ENCODE data around the gene KCNMB2.

KCNMB2 gene

DNA sequence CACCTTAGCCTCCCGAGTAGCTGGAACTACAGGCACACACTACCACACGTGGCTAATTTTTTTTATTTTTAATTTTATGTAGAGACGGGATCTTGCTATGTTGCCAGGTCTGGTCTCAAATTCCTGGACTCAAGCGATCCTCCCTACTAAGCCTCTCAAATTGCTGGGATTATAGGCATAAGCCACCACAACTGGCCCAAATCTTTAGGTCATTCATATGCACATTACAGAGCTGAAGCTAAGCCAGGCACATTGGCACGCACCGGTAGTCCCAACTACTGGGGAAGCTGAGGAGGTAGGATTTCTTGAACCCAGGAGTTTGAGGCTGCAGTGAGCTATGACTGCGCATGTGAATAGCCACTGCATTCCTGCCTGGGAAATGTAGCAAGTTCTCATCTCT lies 269.5 kb downstream of the KCNMB2 start:
- H3K27me3 ChIP-seq (ENCODE audit: control insufficient read depth, low read length), result no peaks in the 10 kb centered on the region
- H3F3A ChIP-seq (ENCODE audit: control insufficient read depth, insufficient read depth), result no peaks in the 10 kb centered on the region
- no peak overlapping the region for H3K27ac ChIP-seq (ENCODE audit: low read depth, low read length)
- no peaks in the 10 kb centered on the region for H3K79me2 ChIP-seq (ENCODE audit: control insufficient read depth, low read length)
- no peaks in the 10 kb centered on the region for H4K20me1 ChIP-seq (ENCODE audit: control insufficient read depth, insufficient read depth, low read depth, low read length)
- H3K4me1 ChIP-seq (ENCODE audit: control insufficient read depth, low read length), result no peaks in the 10 kb centered on the region
- H3K4me3 ChIP-seq (ENCODE audit: low read length), result no peak overlapping the region
- no peak overlapping the region for H3K4me2 ChIP-seq (ENCODE audit: low read length)
- no peaks in the 10 kb centered on the region for H3K9me2 ChIP-seq (replicated peaks; ENCODE audit: control insufficient read depth, low read length)
- TF ChIP-seq EZH2phosphoT487 (IDR thresholded peaks at IDR 0.05; ENCODE audit: borderline replicate concordance, low read length), result no peak
- TF ChIP-seq, protein P1, sequence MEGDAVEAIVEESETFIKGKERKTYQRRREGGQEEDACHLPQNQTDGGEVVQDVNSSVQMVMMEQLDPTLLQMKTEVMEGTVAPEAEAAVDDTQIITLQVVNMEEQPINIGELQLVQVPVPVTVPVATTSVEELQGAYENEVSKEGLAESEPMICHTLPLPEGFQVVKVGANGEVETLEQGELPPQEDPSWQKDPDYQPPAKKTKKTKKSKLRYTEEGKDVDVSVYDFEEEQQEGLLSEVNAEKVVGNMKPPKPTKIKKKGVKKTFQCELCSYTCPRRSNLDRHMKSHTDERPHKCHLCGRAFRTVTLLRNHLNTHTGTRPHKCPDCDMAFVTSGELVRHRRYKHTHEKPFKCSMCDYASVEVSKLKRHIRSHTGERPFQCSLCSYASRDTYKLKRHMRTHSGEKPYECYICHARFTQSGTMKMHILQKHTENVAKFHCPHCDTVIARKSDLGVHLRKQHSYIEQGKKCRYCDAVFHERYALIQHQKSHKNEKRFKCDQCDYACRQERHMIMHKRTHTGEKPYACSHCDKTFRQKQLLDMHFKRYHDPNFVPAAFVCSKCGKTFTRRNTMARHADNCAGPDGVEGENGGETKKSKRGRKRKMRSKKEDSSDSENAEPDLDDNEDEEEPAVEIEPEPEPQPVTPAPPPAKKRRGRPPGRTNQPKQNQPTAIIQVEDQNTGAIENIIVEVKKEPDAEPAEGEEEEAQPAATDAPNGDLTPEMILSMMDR (IDR thresholded peaks at IDR 0.05; ENCODE audit: low read depth, low read length, poor library complexity, severe bottlenecking), result no peak
- H3K9me3 ChIP-seq (ENCODE audit: control insufficient read depth, insufficient read depth, low read length), result no peaks in the 10 kb centered on the region
- no peaks in the 10 kb centered on the region for H3K36me3 ChIP-seq (ENCODE audit: control insufficient read depth, low read length)

DNA sequence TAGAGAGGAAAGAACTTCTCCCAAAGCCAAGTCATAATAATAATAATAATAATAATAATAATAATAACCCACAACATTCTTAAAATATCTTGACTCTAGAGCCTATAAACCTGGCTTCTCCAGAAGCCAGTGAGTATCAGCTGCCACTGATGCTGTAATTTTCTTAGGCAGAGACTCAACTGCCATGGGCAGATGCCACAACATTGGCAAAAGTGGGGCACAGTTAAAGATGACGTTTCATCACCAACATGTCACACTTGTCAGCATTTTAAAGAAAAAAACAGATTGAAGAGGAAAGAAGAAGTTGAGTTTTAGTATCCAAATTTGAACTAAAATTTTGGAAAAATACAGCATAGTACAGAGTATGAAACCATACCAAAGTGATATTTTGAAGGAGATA lies 270.4 kb downstream of the KCNMB2 start:
- H3K36me3 ChIP-seq (ENCODE audit: control insufficient read depth, low read length), result no peaks in the 10 kb centered on the region
- H3K27ac ChIP-seq (ENCODE audit: low read depth, low read length), result no peak overlapping the region
- H3K27me3 ChIP-seq (ENCODE audit: control insufficient read depth, low read length), result no peaks in the 10 kb centered on the region
- no peak for TF ChIP-seq EZH2phosphoT487 (IDR thresholded peaks at IDR 0.05; ENCODE audit: borderline replicate concordance, low read length)
- TF ChIP-seq, protein P1 (IDR thresholded peaks at IDR 0.05; ENCODE audit: low read depth, low read length, poor library complexity, severe bottlenecking), result no peak
- H3K4me3 ChIP-seq (ENCODE audit: low read length), result no peak overlapping the region
- no peaks in the 10 kb centered on the region for H3K9me2 ChIP-seq (replicated peaks; ENCODE audit: control insufficient read depth, low read length)
- H4K20me1 ChIP-seq (ENCODE audit: control insufficient read depth, insufficient read depth, low read depth, low read length), result no peaks in the 10 kb centered on the region
- H3F3A ChIP-seq (ENCODE audit: control insufficient read depth, insufficient read depth), result no peaks in the 10 kb centered on the region
- no peaks in the 10 kb centered on the region for H3K9me3 ChIP-seq (ENCODE audit: control insufficient read depth, insufficient read depth, low read length)
- no peaks in the 10 kb centered on the region for H3K79me2 ChIP-seq (ENCODE audit: control insufficient read depth, low read length)
- no peaks in the 10 kb centered on the region for H3K4me1 ChIP-seq (ENCODE audit: control insufficient read depth, low read length)
- no peak overlapping the region for H3K4me2 ChIP-seq (ENCODE audit: low read length)

DNA sequence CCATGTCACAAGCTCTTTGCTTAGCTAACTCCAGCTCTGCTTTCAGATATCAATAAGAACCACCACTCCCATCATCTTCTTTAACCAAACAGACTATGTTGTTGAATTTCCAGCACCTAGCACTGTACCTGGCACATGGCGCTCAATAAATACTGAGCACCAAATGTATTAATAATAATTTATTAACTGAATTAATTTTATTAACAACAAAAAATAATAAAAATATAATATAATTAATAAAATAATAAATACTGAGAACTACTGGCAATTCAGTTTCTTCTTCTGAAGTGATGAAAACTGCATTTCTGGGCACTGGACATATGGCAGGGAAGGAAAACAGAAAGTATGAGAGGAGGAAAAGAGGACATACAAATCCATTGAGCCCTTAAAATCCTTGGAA lies 271.5 kb downstream of the KCNMB2 start:
- Histone ChIP-seq H4K20me1 (ENCODE audit: control insufficient read depth, insufficient read depth, low read depth, low read length) (no peaks in the 10 kb centered on the region), H3K27ac (ENCODE audit: low read depth, low read length) (no peak overlapping the region), H3K4me2 (ENCODE audit: low read length) (no peak overlapping the region), H3K9me2 (replicated peaks; ENCODE audit: control insufficient read depth, low read length) (no peaks in the 10 kb centered on the region), H3K4me1 (ENCODE audit: control insufficient read depth, low read length) (no peaks in the 10 kb centered on the region), H3K9me3 (ENCODE audit: control insufficient read depth, insufficient read depth, low read length) (no peaks in the 10 kb centered on the region), H3K27me3 (ENCODE audit: control insufficient read depth, low read length) (no peaks in the 10 kb centered on the region), H3F3A (ENCODE audit: control insufficient read depth, insufficient read depth) (no peaks in the 10 kb centered on the region), H3K4me3 (ENCODE audit: low read length) (no peak overlapping the region), H3K36me3 (ENCODE audit: control insufficient read depth, low read length) (no peaks in the 10 kb centered on the region), H3K79me2 (ENCODE audit: control insufficient read depth, low read length) (no peaks in the 10 kb centered on the region)
- TF ChIP-seq, protein P1 (IDR thresholded peaks at IDR 0.05; ENCODE audit: low read depth, low read length, poor library complexity, severe bottlenecking), result no peak
- TF ChIP-seq EZH2phosphoT487 (IDR thresholded peaks at IDR 0.05; ENCODE audit: borderline replicate concordance, low read length), result no peak

DNA sequence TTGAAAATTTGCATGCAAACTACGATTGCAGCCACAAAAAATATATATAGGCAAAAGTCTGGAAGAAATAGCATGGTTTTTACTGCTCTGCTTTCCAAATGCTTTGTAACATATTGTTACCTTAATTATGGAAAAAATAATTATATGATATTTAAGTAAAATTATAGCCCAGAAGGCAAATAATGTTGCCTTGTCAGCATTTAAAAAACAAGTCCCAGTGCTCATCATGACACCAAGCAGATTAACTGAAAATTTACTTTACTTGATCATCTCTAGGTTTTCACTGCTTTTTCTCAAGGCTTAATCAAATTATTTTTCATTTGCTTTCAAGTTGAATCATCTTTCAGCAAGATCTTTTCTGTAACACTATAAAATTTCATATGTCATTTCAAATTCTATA lies 272.5 kb downstream of the KCNMB2 start:
- H3K9me2 ChIP-seq (replicated peaks; ENCODE audit: control insufficient read depth, low read length), result no peaks in the 10 kb centered on the region
- H3K79me2 ChIP-seq (ENCODE audit: control insufficient read depth, low read length), result no peaks in the 10 kb centered on the region
- H3K27me3 ChIP-seq (ENCODE audit: control insufficient read depth, low read length), result no peaks in the 10 kb centered on the region
- H4K20me1 ChIP-seq (ENCODE audit: control insufficient read depth, insufficient read depth, low read depth, low read length), result no peaks in the 10 kb centered on the region
- no peaks in the 10 kb centered on the region for H3K36me3 ChIP-seq (ENCODE audit: control insufficient read depth, low read length)
- no peak overlapping the region for H3K27ac ChIP-seq (ENCODE audit: low read depth, low read length)
- no peaks in the 10 kb centered on the region for H3F3A ChIP-seq (ENCODE audit: control insufficient read depth, insufficient read depth)
- no peak overlapping the region for H3K4me3 ChIP-seq (ENCODE audit: low read length)
- no peak overlapping the region for H3K4me2 ChIP-seq (ENCODE audit: low read length)
- no peak for TF ChIP-seq EZH2phosphoT487 (IDR thresholded peaks at IDR 0.05; ENCODE audit: borderline replicate concordance, low read length)
- TF ChIP-seq, protein P1 (IDR thresholded peaks at IDR 0.05; ENCODE audit: low read depth, low read length, poor library complexity, severe bottlenecking), result no peak
- no peaks in the 10 kb centered on the region for H3K4me1 ChIP-seq (ENCODE audit: control insufficient read depth, low read length)
- no peaks in the 10 kb centered on the region for H3K9me3 ChIP-seq (ENCODE audit: control insufficient read depth, insufficient read depth, low read length)

Data from DOHH2 (cell line).